OCI-LY7 (cell line): ENCODE measurements around the gene PODXL2. TPM values are rescaled to one million over a fixed set of nuclear protein-coding genes. Genes with fewer than 3 reads are reported as not detected.

Experiments
- BruUV-seq: library from RNA; stranded (reverse); fragments of 400-500 nt; replicated peaks from 2 replicates; lab custom pipeline; 2021; lab: Mats Ljungman, UMichigan
- CTCF ChIA-PET: fragments of 300-600 bp; sonication (Branson Sonifier 250); formaldehyde crosslinking; loops from one replicate; lab custom pipeline; 2022; ENCODE audit warnings: antibody characterized with exemption; ENCODE audit not compliant: unreplicated experiment; lab: Charles Lee
- POLR2A ChIA-PET: fragments of 300-600 bp; sonication (Branson Sonifier 250); formaldehyde crosslinking; loops from one replicate; lab custom pipeline; 2022; ENCODE audit warnings: antibody characterized with exemption; lab: Charles Lee
- DNase-seq: peaks from one replicate; pipeline ENCODE4 v3.0.0-alpha.2; 2015; ENCODE audit warnings: low spot score
- H2AFZ ChIP-seq: fragments of 200-600 bp; sonication (generic), shearing (Covaris generic); 2 replicates; pipeline ENCODE4 v1.6.1; 2014; ENCODE audit warnings: mild to moderate bottlenecking, antibody characterized with exemption, low read length, moderate library complexity
- H3K27ac ChIP-seq: fragments of 200-600 bp; sonication (generic); 2 replicates; pipeline ENCODE4 v1.5.1; 2014; ENCODE audit warnings: mixed run types, low read depth, mild to moderate bottlenecking, moderate library complexity, low read length, inconsistent platforms; ENCODE audit not compliant: poor library complexity, severe bottlenecking
- H3K36me3 ChIP-seq: fragments of 200-600 bp; sonication (generic); 2 replicates; pipeline ENCODE4 v1.6.1; 2014; ENCODE audit warnings: mild to moderate bottlenecking, antibody characterized with exemption, low read length, moderate library complexity, mixed read lengths; ENCODE audit not compliant: insufficient read depth
- H3K4me1 ChIP-seq: fragments of 200-600 bp; sonication (generic); 2 replicates; pipeline ENCODE4 v1.5.1; 2014; ENCODE audit warnings: mild to moderate bottlenecking, low read length; ENCODE audit not compliant: insufficient read depth, poor library complexity, severe bottlenecking
- H3K4me2 ChIP-seq: fragments of 200-600 bp; sonication (generic); 2 replicates; pipeline ENCODE4 v1.6.1; 2014; ENCODE audit warnings: mild to moderate bottlenecking, low read length
- H3K4me3 ChIP-seq: fragments of 200-600 bp; sonication (generic); 2 replicates; pipeline ENCODE4 v1.5.1; 2014; ENCODE audit warnings: mild to moderate bottlenecking, low read depth, low read length; ENCODE audit not compliant: poor library complexity, severe bottlenecking
- H3K79me2 ChIP-seq: fragments of 200-600 bp; sonication (generic); 2 replicates; pipeline ENCODE4 v1.6.1; 2016; ENCODE audit warnings: low read depth, mild to moderate bottlenecking, low read length, moderate library complexity, mixed read lengths; ENCODE audit not compliant: insufficient read depth
- H3K9me2 ChIP-seq: fragments of 200-600 bp; sonication (generic); 2 replicates; pipeline ENCODE4 v1.6.1; 2016; ENCODE audit warnings: mild to moderate bottlenecking, low read length, mixed read lengths; ENCODE audit not compliant: insufficient read depth
- H3K9me3 ChIP-seq: fragments of 200-600 bp; sonication (generic); 2 replicates; pipeline ENCODE4 v1.6.1; 2014; ENCODE audit warnings: mild to moderate bottlenecking, mixed run types, low read length, mixed read lengths
- H4K20me1 ChIP-seq: fragments of 200-600 bp; sonication (generic); 2 replicates; pipeline ENCODE4 v1.6.1; 2014; ENCODE audit warnings: mild to moderate bottlenecking, antibody characterized with exemption, low read length, moderate library complexity, mixed read lengths; ENCODE audit not compliant: insufficient read depth
- EZH2phosphoT487 ChIP-seq: fragments of 200-600 bp; sonication (generic); IDR thresholded peaks from 2 replicates; pipeline ENCODE4 v1.6.1; 2018; ENCODE audit warnings: low read depth, borderline replicate concordance, mild to moderate bottlenecking, mixed run types, antibody characterized with exemption, low read length, moderate library complexity, mixed read lengths
- intact Hi-C: fragments of 100-400 bp; cut with micrococcal nuclease; formaldehyde crosslinking; loops from one replicate; pipeline ENCODE4 v1.10.0; 2022; ENCODE audit not compliant: unreplicated experiment
- total RNA-seq, 2 experiments: library from RNA; depleted of rRNA in 1 of 2; stranded (reverse); fragments of >200 nt in 1 of 2; shearing (Covaris generic) in 1 of 2; gene quantifications; 2 replicates each; pipeline ENCODE4 v1.2.3, GENCODE V29; 2014 to 2022
- TF ChIP-seq, protein P1 (sequence below): fragments of 200-600 bp; sonication (generic); conservative IDR thresholded peaks from 2 replicates; pipeline ENCODE4 v1.5.1; 2014; ENCODE audit warnings: mild to moderate bottlenecking, antibody characterized with exemption, low read length, moderate library complexity, mixed read lengths

Gene PODXL2
- total RNA-seq, 2 experiments from 2014 or later = 16.1 to 29.4 TPM

DNA sequence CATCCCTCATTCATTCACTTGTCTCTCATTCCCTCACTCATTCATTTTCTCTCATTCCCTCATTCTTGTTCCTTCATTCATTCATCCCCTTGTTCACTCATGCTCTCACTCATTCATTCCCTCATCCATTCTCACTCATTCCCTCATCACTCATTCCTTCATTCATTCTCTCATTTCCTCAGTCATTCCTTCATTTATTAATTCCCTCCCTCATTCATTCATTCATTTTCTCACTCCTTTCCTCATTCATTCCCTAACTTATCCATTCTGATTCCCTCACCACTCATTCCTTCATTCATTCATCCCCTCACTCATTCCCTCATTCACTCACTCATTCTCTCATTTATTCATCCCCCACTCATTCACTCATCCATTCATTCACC, 57.5 kb downstream of the PODXL2 start:
- no TSS peak for BruUV-seq

DNA sequence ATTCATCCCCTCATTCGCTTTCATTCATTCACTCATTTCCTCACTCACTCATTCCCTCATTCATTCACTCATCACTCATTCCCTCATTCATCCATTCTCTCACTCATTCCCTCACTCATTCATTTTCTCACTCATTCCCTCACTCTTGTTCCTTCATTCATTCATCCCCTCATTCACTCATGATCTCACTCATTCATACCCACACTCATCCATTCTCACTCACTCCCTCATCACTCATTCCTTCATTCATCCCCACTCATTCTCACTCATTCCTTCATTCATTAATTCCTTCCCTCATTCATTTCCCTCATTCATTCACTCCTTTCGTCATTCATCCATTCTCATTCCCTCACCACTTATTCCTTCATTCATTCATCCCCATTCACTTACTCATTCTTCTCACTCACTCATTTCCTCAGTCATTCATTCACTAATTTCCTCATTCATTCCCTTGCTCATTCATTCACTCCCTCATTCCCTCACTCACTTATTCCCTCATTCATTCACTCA, 58.3 kb downstream of the PODXL2 start:
- Histone ChIP-seq H3K9me2 (no peaks in the 10 kb centered on the region), H3K4me3 (no peak overlapping the region), H4K20me1 (no peaks in the 10 kb centered on the region), H3K79me2 (no peaks in the 10 kb centered on the region), H3K4me1 (peaks cover 4% of the 10 kb centered on the region), H2AFZ (no peak overlapping the region), H3K27ac (no peak overlapping the region), H3K36me3 (peaks cover 9% of the 10 kb centered on the region; the same call in 1 of the 2 replicates), H3K4me2 (no peak overlapping the region), H3K9me3 (0 out of 2 replicates have a peak, but pooled peaks cover 10% of the 10 kb centered on the region)
- intact Hi-C loops = no loop called here
- TF ChIP-seq, protein P1, sequence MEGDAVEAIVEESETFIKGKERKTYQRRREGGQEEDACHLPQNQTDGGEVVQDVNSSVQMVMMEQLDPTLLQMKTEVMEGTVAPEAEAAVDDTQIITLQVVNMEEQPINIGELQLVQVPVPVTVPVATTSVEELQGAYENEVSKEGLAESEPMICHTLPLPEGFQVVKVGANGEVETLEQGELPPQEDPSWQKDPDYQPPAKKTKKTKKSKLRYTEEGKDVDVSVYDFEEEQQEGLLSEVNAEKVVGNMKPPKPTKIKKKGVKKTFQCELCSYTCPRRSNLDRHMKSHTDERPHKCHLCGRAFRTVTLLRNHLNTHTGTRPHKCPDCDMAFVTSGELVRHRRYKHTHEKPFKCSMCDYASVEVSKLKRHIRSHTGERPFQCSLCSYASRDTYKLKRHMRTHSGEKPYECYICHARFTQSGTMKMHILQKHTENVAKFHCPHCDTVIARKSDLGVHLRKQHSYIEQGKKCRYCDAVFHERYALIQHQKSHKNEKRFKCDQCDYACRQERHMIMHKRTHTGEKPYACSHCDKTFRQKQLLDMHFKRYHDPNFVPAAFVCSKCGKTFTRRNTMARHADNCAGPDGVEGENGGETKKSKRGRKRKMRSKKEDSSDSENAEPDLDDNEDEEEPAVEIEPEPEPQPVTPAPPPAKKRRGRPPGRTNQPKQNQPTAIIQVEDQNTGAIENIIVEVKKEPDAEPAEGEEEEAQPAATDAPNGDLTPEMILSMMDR = no peak
- no peak for TF ChIP-seq EZH2phosphoT487
- DNase-seq = no peak
- POLR2A ChIA-PET = no interaction called here
- CTCF ChIA-PET = no interaction called here
- no TSS peak for BruUV-seq

More for the DNA sequence above, 57.5 kb downstream of the PODXL2 start:
- Histone ChIP-seq H3K9me3 (0 out of 2 replicates have a peak, but pooled peaks cover 10% of the 10 kb centered on the region), H4K20me1 (no peaks in the 10 kb centered on the region), H3K27ac (no peak overlapping the region), H3K4me2 (no peak overlapping the region), H3K9me2 (no peaks in the 10 kb centered on the region), H3K79me2 (no peaks in the 10 kb centered on the region), H2AFZ (no peak overlapping the region), H3K4me3 (no peak overlapping the region), H3K4me1 (peaks cover 7% of the 10 kb centered on the region), H3K36me3 (peaks cover 1% of the 10 kb centered on the region; the same call in 1 of the 2 replicates)
- ChIA-PET POLR2A (no interaction called here), CTCF (no interaction called here)
- DNase-seq = no peak
- TF ChIP-seq EZH2phosphoT487 = no peak
- TF ChIP-seq, protein P1 = no peak
- intact Hi-C loops = no loop called here

DNA sequence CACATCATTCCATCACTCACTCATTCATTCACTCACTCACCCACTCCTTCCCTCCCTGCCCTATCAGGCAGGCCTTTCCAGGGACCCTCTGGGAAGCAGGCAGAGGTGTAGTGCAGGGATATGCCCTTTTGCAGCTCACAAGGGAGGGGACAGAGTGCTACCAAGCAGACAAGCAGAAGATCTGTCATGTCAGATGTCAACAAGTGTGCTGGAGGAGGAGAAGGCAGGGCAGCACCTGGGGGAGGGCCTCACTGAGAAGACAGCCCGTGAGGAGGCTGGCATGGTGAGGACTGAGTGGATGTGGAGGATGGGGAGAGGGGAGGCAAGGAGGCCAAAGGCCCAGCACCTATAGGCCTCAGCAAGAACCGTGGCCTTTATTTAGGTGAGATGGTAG, 59.0 kb downstream of the PODXL2 start:
- Histone ChIP-seq H2AFZ (no peak overlapping the region), H3K79me2 (no peaks in the 10 kb centered on the region), H4K20me1 (no peaks in the 10 kb centered on the region), H3K36me3 (peaks cover 15% of the 10 kb centered on the region; the same call in 1 of the 2 replicates), H3K27ac (no peak overlapping the region), H3K4me1 (peaks cover 4% of the 10 kb centered on the region), H3K4me3 (no peak overlapping the region), H3K9me2 (no peaks in the 10 kb centered on the region), H3K9me3 (0 out of 2 replicates have a peak, but pooled peaks cover 10% of the 10 kb centered on the region), H3K4me2 (no peak overlapping the region)
- CTCF ChIA-PET = no interaction called here
- no peak for TF ChIP-seq EZH2phosphoT487
- TF ChIP-seq, protein P1 = no peak
- no peak for DNase-seq
- POLR2A ChIA-PET = no interaction called here
- intact Hi-C loops = no loop called here
- no TSS peak for BruUV-seq
